CD4-positive, alpha-beta T cell treated with Interleukin-4 for 1 hour (primary cell): ENCODE measurements around the gene ARHGAP42.
"Not testable (repeated sequence)": the region's sequence is repeated elsewhere in the genome, so short reads cannot be mapped to it uniquely, and the experiment has no call there.

Experiments
- DNase-seq, 2 donors: peaks; one replicate each; pipeline ENCODE4 v3.0.0-alpha.2; 2020 to 2022

The ARHGAP42 gene

DNA sequence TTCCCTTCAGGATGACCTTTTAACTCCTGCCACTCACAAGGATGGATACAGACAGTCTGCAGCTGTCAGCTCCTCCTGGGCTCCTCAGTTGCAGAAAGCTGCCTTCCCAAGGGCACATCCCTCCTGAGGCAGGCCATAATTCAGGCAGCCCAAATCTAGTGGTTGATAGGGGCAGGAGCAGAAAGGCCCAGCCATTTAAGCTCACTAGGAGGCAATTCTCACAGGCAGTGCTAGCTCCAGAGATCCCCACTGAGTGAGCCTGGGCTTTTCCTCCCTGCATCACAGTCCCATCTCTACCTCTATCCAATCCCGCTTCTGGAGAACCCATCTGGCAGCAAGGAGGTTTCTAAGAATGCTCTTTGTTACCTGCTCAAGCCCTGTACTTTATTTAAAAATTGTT, 200.6 kb downstream of the ARHGAP42 start:
- no peak for DNase-seq

DNA sequence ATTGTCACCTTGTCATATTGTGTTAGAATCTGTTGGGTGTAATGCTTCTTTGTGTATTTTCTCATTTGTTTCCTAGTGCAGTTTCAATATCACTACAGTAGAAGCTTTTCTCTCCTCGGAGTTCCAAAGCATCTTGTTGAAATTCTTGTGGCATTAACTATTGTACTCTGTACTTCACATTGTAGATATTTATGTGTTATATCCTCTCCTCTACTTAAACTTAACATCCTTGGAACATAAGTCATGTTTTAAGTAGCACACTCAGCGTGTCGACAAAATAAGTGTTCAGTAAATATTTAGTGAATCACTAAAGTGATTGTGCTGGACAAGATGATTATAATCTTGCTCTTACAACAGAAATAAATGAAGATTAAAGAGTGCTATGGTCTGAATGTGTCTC, 201.7 kb downstream of the ARHGAP42 start:
- no peak for DNase-seq

DNA sequence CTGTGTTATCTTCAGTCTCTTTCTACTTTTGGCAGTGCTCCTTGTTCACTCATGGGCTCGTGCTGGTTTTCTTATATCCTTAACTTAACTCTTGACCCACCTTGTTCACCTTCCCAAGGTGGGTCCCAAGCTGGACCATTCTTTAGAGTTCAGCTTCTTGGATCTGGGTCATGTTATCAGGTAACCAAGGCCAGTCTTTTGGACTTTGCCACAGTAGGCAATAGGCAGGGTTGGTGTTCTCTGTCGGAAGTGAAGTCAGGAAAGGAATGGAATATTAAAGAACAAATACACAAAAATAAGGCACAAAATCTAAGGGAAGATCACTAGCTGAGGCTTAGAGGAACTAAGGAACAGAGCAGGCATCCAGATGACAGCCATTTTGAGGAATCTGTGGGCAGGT, 202.7 kb downstream of the ARHGAP42 start:
- DNase-seq, result no peak

DNA sequence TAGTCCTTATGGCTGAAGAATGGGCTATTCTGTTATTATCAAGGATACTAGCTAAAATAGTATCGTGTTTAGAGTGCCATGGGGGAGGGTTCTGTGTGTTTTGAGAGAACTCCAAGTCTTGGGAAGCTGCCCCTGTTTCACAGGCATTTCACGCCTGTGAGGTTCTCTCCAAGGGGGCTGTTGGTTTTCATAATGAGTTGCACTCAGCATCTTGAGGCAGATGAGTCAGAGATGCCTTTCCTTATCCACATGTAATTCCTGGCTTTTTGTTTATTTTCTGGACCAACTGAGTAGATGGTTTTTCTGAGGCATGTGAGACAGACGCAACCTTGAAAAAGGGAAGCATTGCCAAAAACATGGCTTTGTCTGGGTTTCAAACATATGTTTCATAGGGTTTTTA, 203.7 kb downstream of the ARHGAP42 start:
- DNase-seq, result no peak

DNA sequence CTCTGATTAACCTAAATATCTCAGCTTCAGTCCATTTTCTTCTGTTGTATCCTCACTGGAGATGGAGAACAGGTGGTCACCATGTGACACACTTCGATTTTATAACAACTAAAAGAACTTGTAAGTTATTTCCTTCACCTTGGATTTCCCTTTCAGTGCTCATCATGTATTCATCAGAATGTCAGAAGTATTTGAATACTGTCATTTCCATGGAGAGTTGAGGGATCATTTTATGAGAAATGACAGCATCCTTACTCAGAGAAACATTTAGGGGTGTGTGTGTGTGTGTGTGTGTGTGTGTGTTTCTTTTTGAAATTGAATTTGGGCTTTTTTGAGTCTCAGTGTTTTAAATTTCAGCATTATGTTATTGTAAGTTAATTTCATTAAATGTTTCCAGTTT, 205.8 kb downstream of the ARHGAP42 start:
- no peak for DNase-seq

DNA sequence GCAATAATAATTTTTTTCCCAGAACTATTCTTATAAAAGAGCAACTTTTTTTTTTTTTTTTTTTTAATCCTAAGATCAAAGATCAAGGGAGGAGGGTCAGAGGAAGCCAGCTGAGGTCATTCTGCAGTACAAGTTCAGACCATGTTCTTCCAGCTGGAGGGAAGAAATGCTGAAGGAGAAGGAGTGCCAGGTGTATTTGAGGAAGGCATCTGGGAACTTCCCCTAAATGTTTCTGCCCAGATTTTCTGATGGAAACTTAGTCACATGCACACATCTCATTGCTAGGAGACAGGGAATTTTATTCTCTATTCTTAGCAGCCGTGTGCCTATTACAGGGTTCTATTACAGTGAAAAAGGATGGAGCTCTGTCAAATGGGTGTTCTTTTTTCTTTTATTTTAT, 208.4 kb downstream of the ARHGAP42 start:
- no peak for DNase-seq

DNA sequence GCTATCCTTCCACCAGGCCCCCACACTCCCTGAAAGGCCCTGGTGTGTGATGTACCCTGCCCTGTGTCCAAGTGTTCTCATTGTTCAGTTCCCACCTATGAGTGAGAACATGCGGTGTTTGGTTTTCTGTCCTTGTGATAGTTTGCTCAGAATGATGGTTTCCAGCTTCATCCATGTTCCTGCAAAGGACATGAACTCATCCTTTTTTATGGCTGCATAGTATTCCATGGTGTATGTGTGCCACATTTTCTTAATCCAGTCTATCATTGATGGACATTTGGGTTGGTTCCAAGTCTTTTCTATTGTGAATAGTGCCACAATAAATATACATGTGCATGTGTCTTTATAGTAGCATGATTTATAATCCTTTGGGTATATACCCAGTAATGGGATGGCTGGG, 208.9 kb downstream of the ARHGAP42 start:
- not testable (repeated sequence) for DNase-seq

DNA sequence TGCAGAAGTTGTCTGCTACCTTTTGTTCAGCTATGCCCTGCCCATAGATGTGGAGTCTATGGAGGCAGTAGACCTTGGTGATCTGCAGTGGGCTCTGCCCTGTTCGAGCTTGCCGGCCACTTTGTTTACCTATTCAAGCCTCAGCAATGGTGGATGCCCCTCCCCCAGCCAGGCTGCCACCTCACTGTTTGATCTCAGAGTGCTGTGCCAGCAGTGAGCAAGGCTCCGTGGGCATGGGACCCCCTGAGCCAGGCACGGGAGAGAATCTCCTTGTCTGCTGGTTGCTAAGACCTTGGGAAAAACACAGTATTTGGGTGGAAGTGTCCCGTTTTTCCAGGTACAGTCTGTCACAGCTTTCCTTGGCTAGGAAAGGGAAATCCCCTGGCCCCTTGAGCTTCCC, 214.4 kb downstream of the ARHGAP42 start:
- DNase-seq, result not testable (repeated sequence)

DNA sequence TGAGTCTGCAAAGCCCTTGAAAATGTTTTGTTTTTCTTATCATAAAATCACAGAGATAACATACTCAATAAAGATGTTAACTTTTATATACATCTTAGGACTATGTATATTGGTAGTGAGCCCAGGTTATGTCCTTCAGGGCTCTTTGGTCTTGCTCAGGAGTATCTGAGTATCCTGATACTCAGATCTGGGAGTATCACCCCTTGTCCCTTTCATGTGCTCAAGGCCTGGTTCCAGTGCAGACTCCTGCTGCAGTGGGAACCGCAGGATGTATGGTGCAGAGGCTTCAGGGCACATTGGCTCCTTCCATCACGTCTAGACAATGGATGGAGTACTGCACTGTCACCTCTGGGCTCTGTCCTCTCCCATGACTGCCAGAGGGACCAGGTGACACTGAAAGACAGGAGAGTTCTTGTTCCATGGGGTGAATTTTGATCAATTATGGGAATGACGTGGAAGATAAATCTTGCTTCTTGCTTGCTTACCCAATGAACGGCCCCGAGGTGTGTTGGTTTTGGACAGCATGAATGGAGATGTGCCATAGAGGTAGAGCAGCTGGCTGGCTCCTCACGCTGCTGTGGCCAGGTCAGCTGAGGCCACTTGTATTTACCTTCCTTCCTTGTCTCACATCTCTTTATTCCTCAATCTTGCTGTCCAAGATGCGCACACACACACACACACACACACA, 215.5 kb downstream of the ARHGAP42 start:
- no peak for DNase-seq

DNA sequence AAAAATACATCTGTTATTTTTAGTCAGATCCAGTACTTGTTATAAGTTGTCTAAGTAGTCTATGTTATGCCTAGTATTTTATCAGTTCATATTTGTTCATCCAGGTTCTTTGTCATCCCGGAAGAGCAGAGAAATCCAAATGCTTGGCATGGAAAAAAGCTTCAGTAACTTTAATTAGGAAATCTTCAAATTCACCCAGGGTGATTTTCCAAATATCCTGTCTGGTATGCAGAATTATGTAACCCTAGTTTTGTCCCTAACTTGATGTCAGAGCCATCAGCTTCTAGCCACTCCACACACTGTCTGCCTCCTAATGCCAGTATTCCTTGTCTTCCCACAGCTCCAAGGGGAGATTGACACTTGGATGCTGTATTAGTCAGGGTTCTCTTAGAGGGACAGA, 216.2 kb downstream of the ARHGAP42 start:
- no peak for DNase-seq

DNA sequence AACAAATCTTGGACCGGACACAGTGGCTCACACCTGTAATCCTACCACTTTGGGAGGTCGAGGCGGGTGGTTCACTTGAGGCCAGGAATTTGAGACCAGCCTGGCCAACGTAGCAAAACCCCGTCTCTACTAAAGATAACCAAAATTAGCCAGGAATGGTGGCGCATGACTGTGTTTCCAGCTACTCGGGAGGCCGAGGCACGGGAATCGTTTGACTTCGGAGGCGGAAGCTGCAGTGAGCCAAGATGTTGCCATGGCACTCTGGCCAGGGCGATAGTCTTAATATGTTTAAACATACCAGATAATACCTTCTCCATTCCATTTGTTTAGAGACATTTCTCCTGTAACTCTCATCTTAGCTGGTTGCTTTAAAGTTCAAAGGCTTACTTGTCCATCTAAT, 218.6 kb downstream of the ARHGAP42 start:
- no peak for DNase-seq

DNA sequence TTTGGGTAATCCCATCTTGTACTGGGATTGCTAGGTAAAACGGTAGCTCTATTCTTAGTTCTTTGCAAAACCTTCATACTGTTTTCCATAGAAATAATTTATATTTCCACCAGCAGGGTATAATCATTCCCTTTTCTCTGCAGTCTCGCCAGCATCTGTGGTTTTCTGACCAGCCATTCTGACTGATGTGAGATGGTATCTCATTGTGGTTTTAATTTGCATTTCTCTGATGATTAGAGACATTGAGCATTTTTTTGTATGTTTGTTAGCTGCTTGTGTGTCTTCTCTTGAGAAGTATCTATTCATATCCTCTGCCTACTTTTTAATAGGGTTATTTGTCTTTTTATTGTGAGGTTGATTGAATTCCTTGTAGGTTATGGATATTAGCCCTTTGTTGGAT, 221.7 kb downstream of the ARHGAP42 start:
- no peak for DNase-seq

DNA sequence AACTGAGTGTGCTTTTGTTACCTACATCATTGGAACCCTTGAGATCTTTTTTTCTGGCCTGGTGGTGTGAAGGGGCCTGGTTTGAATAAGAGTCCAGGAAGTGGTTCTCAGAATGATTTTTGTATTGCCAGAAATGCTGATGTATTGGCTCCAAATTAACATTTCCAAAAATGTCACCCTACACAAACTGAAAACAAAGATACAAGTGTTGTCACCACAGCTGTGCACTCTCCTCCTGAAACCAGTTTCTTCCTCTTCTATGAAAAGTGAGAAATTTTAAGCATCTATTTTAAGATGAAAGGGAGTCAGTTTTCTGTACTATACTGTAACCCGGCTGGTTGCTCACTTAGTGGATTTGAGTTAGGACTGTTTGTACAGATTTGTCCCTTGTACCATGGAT, 223.7 kb downstream of the ARHGAP42 start:
- no peak for DNase-seq

DNA sequence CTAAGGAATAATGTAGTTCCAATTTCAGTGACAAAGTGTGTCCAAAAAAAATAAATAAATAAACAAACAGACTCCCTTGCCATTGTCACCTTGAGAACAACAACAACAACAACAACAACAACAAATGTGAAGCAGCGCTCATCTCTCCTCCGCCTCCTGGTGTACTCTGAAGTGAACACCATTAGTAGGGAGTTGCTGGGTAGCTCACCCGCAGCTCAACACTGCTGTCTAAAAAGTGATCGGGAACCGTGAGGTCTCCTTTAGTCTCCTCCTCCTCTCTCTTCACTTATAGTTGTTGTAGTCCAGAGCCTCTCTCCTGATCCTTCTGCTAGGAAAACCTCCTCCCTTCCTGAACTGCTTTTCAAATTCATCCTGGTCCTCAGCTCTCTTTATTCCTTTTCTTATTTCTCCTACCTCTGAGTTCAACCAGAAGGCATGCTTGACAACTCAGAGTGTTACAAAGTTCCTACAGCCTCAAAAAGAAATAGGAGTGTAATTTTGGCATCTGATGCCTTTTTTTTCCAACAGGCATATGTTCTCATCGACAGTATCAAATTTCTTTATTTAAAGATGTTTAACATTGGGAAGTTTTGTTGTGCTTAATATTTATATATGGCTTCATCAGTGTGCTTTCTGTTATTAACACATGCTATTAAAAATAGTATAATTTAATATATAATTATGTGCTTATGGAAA, 227.5 kb downstream of the ARHGAP42 start:
- no peak for DNase-seq

DNA sequence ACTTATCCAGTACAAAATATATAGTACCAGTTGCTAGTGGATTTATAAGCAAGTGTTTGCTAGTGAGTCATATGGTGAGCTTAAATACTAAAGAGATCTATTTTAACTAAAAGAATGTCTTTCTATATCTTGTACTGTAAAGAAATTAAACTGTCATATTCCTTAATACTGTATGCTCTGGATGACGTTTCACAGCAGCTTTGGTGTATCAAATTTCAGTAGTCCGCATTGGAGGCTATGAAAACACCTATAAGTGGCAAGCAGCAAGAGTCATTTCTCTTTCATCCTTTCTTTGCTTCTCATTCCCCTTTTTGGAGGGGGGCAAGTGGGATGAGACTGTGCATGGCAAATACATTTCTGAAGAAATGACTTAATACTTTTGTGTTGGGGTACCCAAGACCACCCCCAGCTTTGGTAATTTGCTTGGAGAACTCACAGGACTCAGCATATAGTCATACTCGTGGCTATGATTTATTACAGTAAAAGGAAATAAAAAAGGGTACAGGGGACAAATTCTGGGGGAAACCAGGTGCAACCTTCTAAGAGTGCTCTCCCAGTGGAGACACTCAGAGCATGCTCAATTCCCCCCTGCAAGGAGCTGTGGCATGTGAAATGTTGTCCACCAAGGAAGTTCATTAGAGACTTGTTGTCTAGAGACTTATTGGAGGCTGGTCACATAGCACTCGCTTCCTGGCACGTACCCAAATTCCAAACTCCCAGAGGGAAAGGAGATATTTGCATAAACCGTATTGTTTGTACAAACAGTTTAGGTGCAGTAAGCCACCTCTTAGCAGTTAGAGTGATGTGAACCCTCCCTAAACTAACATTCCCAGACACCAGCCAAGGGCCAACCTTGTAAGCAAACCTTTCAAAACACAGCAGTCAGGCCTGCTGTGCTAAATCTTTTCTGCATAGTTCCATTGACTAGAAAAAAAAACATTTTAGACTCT, 231.7 kb downstream of the ARHGAP42 start:
- DNase-seq, result no peak

DNA sequence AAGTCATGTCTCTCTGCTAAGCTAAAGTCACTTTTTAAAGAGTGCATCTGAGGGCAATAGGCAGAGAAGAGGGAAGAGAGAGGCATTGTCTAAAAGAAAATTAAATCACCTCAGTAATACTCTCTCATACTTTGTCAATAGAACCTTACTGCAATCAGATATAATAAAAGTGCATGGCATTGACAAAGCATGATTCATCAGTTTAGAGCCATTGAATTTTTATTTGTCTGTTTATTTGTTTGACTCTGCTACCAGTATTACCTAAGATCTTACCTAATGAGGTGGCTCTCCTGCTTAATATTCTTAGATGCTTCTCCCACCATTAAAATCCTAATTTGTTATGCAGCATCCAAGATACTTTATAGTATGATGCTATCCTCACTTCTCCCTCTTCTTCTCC, 233.5 kb downstream of the ARHGAP42 start:
- DNase-seq, result no peak

DNA sequence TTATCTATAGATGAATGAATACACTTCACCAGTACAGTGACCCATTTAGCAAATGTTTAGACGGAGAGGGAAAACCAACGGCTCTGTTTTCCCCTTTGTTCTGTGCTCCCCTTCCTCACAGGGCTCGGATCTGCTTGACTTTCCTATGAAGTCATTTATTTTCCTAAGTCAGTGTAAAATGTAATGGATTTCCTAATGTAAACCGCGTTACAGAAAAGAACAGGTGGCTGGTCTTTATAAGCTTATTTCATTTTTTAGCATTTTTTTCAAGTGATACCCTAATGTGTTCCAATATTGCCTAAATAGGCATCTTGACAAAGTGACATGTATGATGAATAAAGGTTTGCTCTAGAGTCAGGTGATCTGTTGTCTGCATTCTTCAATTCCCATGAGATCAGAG, 235.0 kb downstream of the ARHGAP42 start:
- DNase-seq, result no peak

DNA sequence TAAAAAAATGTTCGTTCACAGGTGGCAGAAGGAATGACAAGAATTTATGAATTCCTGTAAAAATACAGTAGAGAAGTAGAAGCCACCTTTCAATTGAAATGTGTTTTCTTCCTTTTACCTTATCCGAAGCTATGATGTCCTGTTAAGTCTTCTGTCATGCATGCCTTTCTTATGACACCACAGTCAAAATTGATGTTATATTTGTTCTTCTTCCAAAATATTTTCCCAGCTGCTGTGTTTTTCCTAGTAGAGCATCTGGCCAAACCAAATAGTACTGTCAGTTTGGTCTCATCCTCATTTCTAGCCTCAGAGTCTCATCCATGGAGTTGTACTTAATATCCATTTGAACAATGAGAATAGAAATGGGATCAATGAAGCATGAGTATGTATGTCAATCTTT, 236.5 kb downstream of the ARHGAP42 start:
- no peak for DNase-seq

DNA sequence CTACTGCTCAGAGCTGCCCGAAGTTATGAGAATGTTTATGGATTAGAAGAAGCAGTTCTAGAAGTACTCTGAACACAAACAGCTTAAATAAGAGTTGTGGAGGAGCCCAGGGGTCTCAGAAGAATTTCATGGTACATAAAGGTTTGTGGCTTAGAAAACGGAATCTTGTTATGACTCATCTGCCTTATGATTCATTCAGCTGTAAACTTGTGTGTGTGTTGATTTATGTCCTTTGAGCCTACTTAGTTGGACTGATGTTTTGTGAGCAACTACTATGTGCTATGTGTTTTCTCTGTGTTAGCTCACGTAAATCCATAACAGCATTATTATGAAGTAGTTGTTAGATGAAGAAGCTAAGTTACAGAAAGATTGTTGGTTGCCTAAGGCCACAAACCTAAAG, 238.8 kb downstream of the ARHGAP42 start:
- no peak for DNase-seq

DNA sequence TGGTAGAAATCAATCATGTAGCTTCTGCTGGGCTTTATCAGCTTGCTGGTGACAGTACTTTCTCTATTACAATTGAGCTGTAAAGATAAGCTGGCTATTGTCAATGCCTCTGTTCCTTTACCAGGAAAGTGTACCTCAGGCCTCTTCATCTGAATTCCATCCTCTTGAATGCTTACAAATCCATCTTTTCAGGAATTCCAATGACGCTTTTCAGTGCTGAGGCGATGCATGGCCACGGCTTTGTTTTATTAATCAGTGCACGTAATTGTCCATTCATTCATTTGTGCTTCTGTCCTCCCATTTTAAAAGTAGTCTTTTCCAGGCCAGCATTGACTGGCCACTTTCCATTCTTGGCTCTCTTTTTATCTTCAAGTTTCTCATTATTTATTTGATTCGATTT, 240.5 kb downstream of the ARHGAP42 start:
- no peak for DNase-seq

DNA sequence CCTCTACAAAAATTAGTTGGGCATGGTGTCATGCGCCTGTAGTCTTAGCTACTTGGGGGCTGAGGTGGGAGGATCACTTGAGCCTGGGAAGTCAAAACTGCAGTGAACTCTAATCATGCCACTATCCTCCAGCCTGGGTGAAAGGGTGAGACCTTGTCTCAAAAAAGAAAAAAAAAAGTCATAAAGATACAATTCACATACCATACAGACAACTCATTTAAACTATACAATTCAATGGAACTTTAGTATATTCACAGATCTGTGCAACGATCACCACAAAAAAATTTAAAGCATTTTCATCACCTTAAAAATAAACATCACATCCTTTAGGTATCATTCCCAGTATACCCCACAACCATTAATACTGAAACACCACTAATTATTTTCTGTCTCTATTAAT, 241.3 kb downstream of the ARHGAP42 start:
- DNase-seq, result no peak

DNA sequence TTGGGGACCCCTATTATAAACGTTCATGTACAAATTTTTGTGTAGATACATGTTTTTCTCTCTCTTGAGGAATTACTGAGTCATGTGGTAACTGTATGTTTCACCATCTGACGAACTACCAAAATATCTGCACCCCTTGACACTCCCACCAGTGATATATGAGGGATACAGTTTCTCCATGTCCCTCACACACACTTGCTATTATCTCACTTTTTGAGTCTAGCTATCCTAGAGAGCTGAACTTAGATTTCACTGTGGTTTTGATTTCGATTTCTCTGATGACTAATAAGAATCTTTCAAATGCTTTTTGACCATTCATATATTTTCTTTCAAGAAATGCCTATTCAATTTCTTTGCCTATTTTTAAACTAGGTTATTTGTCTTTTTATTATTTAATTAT, 242.3 kb downstream of the ARHGAP42 start:
- no peak for DNase-seq

DNA sequence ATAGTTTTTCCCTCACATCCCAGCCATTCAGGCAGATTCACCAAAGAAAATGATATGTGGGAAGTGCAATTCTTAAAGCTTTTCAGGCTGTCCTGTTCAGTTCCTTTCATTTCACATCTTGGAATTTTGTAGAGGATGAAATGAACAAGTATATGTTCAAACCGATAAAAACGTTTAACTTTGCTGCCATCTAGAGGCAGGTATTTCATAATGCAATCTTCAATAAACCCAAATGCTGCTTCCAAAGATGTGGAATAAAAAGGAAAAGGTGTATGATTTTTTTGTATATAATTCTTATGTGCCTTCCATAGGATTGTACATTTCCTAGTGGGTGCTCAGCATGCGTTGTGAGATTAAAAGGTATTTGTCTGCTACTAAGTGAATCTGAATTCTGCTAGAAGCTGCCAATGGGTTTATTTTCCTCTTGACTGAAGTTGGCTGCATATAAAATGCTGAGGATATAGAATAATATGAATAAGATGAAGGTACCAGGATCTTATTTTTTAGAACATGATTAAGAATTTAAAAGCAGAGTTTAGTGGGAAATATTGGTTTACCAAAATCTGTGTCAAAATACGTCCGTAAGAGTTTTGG, 243.2 kb downstream of the ARHGAP42 start:
- DNase-seq, result no peak
